ENCODE results near the gene ZDHHC23.

The ZDHHC23 gene

DNA sequence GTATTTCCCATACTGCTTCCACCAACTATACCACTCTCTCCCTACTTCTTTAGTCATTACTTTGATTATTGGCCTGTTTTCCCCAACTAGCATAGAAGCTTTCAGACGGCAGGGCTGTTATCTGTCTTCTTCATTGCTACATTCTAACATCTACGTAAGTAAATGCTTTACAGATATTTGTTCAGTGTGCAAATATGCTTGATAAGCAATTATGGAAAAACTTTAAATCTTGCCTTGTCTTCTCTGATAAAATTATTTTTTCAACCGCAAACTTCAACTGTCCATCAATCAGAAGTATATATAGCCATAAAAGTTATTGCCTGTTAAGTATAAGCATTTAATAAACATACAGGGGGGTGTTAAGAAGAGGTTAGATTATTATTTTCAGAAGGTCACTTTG lies 35.7 kb downstream of the ZDHHC23 start:
- no peak for DNase-seq
- intact Hi-C loops (cut with DNase I): no loop called here

DNA sequence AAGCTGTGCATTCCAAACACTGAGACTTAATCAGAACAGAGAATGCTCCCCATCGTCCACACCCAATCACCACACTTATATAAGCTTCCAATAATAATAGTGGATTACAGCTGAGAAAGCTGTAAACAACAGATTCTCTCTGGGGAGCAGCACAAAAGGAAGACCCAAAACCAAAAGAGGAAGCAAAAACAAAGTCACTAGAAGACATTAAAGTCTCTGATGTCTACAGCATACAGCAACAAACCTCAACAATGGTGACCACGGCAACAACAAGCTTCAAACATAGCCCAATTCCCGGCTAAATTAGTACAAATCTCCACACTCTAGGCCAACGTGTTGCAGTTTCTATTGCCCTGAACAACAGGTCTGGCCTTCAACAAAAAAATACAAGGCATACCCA lies 37.7 kb downstream of the ZDHHC23 start:
- intact Hi-C loops (cut with DNase I): no loop called here
- DNase-seq: no peak

DNA sequence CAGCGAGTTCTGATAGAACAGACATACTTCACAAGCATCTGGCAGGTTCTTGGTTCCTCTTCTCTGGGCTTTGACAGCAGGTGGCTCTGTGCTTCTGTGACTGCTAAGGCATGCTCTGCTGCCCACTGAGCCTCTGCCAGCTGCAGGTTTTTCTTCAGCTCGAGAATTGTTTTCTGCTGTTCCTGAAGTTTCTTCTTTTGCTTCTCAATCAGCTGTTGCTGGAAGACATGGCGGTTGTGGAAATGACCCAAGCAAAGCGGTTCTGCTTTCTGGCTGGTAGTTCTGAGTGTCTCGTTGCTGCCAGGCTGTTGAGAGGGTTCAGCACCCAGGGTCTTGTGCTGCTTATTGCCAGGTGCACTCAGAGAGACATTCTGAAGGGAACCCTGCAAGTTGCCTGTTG lies 57.7 kb downstream of the ZDHHC23 start:
- peak in 9 of 42 donors; percentile 12 to 50 (median 19) for DNase-seq
- intact Hi-C loops (cut with DNase I): no loop called here

GRCh38 chr3:114011059-114011797 lies 63.4 kb downstream of the ZDHHC23 start:
- no peak for DNase-seq
- intact Hi-C loops (cut with DNase I): no loop called here
